Hematopoietic multipotent progenitor cell treated with erythropoietin and hydrocortisone succinate and interleukin-3 and kit ligand, for 17 days (in vitro differentiated cells): ENCODE results near the gene DLG2.

Experiments
- DNase-seq: peaks from one replicate; pipeline ENCODE4 v3.0.0-alpha.2; 2015; ENCODE audit warnings: low spot score

Gene DLG2

DNA sequence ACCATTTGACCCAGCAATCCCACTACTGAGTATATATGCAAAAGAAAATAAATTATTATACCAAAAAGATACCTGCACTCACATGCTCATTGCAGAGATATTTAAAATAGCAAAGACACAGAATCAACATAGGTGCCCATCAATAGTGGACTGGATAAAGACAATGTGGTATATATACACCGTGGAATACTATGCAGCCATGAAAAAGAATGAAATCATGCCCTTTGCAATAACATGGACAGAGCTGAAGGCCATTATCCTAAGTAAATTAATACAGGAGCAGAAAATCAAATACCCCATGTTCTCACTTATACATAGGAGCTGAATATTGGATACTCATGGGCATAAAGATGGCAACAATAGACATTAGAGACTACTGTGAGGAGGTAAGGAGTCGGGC, 68.7 kb downstream of the DLG2 start:
- DNase-seq, result no peak

DNA sequence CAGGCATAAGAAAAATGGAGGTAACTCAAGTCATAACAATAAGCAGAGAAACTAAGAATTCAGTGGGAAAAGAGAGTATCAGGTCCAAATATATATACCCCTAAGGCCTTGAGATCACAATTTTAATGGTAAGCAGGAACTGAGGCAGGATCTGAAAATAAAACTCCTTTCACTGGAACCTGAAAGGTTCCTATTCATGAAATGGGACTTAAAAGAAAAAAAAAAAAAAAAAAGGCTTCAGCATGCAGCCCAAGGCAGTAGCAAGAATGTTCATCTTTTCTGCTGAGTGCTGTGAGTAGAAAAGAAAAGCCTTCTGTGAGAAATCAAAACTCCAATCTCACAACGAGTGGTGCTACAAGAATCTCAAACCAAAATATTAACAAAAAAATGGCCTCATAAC, 75.3 kb downstream of the DLG2 start:
- DNase-seq, result no peak

DNA sequence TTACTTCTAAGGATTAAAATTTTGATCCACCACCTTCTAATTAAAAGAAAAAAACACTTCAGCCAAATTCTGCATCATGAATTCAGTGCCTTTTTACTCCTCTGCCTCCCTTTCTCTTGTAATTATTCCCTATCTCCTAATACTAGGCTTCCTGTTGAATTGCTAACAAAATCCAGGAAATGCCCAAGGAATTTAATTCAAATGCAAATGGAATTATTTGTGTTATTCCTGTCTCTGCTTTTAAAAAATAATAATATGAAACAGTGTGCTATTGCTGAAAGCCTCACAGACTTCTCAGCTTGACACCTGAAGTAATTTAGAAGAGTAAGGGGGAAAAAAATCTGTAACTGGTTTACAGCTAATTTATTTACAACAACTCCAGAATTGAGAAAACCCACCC, 85.5 kb downstream of the DLG2 start:
- DNase-seq, result no peak

DNA sequence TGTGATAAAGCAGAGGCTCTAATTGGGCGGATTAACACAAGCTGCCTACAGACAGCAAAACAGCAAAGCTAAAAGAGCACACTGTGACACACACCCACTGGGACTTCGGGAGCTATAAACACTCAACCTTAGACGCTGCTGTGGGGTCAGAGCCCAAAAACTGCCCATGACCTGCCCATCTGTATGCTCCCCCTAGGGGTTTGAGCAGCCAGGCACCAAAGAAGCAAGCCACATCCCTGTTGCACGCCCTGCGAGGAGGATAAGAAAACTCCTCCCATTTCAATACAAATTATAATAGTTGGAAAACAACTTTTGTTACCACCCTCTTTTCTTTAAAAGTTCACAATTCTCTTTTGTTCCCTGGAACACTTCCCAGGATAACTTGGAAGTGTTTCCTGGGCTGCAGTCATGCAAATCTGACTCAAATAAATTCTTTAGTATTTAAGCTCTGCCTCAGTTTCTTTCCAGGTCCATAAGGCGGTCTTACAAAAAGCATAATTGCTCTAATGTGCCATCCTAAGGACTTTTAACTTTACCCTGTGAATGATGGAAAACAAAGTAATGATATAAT, 86.4 kb downstream of the DLG2 start:
- no peak for DNase-seq

DNA sequence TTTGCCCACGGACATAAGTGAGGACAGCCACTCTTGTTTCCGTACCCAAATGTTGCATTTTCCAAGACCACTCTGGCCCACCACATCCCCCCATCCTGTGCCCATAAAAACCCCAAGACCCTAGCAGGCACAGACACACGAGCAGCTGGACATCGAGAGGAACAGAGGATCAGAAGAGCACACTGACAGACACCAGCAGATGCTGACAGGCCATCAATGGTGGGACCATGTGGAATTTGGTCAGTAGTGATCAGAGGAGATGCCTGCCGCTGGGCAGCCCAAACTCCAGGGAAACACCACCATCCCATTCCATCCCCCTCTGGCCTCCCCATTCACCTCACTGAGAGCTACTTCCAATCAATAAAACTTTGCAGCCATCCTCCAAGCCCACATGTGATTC, 87.0 kb downstream of the DLG2 start:
- no peak for DNase-seq

DNA sequence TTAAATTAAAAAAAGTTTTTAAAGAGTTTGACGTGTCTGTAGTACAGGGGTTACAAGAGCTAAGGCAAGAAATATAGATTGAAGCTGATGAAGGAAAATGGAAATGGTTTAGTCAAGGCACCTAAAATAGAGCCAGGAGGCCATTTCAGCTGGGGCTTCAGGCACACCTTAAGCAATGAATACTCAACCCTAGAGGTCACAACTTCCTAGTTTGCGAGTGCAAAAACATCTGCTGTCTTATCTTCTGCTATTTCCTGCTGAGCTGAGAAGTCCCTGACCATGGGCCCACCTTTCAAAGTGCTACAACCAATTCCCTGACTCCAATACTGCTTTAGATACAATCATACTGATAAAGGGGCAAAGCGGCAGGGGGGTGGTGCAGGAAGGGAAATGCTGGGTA, 87.4 kb downstream of the DLG2 start:
- DNase-seq, result no peak

DNA sequence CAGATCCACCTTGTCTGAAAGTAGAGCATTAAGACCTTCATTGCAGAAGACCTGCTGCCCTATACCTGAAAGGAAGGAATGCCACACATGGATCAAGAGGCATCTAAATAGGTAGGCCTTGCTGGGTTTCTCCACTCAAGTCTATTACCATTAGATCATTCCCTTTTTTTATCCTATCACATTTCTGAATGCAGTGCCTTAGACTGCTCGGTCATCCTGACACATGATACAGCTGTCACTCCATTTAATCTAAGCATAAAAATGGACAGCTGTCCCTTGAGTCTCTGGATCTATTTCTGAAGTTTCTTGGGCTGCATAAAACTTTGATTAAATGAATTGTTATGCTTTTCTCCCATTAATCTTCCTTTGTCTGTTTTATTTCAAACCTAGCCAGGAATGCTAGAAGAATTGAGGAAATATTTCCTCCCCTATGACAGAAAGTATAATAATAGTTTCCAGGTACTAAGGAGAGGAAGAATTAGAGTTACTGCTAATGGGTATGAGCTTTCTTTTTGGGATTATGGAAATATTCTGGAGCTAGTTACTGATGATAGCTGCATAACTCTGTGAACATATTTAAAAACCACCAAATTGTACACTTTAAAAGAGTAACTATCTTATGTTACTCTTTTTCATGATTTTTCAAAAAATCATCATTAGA, 88.0 kb downstream of the DLG2 start:
- no peak for DNase-seq

DNA sequence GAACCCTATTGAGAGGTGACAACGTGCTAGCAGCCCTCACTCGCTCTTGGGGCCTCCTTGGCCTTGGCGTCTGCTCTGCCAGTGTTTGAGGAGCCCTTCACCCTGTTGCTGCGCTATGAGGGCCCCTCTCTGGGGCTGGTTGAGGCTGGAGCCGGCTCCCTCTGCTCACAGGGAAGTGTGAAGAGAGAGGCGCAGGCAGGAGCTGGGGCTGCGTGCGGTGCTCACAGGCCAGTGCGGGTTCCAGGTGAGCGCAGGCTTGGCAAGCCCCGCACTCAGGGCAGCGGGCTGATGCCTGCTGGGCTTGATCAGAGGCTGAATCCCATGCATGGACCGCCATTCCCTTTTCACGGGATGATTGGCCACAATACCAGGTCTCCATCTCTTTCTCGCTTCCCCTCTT, 90.7 kb downstream of the DLG2 start:
- DNase-seq, result no peak

DNA sequence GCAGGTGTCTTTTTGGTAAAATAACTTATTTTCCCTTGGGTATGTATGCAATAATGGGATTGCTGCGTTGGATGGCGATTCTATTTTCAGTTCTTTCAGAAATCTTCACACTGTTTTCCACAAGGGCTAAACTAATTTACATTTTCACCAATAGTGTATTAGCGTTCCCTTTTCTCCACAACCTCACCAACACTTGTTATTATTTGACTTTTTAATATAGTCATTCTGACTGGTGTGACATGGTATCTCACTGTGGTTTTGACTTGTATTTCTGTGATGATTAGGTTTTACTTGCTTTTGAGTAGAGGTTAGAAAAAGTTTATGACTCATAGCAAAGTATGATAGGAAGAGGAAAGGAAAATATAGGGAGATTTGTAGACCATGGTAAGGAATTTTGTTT, 92.3 kb downstream of the DLG2 start:
- DNase-seq, result no peak

DNA sequence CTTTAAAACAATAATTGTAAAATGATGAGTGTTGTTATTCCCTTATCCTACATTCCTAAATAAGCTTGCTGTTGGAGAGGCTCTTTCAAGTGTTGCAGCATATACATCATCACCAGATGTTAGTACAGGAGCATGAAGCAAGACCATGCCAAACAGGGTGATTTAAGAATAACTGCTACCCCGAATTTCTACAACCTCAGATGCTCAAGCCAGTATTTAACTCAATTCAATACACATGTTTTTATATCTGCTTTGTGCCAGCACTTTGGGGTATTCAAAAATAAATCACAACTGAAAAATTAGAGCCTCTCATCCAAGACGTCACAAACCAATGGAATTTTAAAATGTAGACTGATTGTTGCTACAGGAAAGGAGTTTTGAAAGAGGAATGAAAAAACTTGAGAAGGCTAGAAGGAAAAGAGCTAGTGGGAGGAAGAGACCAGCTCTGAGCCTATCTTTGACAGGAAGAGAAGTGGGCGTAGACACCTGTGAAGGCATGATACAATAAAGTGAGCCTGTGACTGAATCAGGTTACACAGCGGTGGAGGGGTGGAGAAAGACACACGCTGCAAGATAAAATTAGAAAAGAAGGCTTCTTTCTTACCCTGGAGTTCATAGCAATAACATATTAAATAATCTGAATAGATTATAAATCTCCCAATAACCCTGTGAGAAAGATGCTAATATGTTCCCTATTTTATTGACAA, 95.8 kb downstream of the DLG2 start:
- no peak for DNase-seq

DNA sequence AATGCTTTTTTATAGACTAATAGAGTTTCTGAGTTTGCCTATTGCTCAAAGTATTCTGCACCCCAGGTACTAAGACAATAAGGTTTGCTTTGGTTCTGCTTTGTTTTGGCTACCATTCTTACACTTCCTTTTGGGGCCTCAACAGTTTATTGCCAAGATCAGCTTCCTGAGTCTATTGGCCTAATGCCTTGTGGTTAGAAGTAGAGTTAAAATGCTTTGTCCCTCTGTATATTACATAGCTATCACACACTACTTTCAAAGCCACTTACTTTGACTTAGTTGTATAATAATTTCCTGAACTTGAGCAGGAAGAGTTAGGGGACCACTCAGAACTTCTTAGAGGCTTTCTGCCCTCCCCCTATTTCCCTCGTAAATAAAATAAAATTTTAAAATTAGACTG, 96.5 kb downstream of the DLG2 start:
- DNase-seq, result no peak

DNA sequence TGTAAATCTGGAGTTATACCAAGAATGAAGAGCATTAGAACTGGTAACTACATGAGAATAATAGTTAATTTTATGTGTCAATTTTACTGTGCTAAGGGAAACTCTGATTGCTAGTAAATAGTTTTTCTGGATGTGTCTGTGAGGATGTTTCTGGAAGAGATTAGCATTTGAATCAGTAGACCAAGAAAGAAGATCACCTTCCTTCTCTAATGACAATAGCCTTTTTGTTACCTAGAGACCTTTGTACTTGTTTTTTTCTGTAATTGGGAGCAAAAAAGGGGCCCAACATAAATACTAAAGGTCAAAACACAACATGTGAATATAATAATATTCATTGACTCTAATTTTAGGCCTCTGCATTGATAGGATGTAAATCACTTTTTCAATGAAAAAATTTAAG, 100.6 kb downstream of the DLG2 start:
- no peak for DNase-seq

DNA sequence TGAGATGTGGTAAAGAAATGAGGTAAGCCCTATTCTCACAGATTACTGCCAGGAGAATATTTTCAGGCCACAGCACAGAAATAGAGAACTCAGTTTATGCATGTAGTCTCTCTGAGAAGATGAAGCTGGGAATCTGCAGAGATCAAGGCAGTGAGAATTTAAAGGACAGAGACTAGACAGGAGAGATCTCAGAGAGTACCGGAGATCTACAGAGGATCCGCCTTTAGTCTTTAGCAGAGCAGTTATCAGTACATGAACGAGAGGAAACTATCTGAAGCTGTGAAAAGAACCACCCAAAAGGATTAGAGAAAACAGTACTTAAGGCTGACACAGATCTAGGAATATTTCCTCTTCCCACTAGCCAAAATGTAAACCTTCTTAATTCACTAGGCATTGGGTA, 101.5 kb downstream of the DLG2 start:
- DNase-seq, result no peak

DNA sequence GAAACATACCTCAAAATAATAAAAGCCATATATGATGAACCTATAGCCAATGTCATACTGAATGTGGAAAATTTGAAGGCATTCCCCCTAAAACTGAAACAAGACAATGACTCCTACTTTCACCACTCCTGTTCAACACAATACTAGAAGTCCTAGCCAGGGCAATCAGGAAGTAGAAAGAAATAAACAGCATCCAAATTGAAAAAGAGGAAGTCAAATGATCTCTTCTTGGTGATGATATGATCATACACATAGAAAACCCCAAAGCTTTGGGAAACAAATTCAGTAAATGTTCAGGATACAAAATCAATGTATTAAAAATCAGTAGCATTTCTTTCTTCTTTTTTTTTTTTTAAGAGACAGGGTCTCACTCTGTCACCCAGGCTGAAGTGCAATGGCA, 109.9 kb downstream of the DLG2 start:
- DNase-seq, result no peak

DNA sequence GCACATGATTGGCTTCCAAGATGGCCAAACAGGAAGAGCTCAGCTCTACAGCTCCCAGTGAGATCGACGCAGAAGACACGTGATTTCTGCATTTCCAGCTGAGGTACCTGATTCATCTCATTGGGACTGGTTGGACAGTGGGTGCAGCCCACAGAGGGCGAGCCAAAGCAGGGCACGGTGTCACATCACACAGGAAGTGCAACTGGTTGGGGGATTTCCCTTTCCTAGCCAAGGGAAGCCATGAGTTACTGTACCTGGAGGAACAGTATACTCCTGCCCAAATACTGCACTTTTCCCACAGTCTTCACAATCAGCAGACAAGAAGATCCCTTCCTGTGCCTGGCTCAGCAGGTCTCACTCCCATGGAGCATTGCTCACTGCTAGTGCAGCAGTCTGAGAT, 131.2 kb downstream of the DLG2 start:
- DNase-seq, result no peak

DNA sequence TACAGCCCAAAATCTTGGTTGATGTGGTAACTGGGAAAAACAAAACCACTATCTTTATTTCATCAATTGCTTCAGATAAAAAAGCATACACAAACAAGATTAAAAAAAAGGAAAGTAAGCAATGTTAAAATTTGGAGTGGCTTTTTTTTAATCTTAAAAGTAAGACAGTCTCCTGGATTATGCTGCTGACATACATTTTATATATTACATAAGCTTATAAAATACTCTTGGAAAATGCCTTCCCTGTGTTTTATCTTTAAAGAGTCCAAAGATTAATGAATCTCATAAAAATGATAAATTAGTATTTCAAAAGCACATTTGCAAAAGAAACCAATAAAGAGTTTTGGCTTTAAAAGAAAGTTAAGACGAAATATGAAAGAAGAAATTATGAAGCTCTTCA, 132.7 kb downstream of the DLG2 start:
- no peak for DNase-seq

DNA sequence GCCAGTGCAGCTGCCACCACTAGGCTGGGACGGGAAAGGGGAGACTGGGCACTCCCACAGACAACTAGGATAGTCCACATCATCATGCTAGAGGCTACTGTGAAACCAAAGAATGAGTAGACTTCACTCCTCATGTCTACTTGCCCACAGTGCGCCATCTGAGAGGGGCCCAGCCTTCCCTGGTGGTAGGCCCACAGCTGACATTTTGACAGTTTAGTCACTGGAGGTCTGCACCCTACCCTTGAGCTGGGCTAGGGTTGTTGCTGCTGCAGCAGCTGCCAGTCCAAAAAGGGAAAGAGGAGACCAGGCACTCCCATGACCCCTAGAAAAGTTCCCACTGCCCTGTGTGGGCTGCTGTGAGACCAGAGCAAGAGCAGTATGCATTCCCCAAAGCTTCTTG, 141.2 kb downstream of the DLG2 start:
- no peak for DNase-seq

DNA sequence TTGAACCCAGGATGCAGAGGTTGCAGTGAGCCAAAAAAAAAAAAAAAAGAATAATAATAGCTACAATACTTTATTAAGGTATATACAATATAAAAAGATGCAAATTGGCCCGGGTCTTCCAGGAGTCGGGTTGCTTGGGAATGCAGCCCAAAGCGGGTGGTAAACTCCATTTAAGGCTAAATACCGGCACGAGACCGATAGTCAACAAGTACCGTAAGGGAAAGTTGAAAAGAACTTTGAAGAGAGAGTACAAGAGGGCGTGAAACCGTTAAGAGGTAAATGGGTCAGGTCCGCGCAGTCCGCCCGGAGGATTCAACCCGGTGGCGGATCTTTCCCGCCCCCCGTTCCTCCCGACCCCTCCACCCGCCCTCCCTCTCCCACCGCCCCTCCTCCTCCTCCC, 143.3 kb downstream of the DLG2 start:
- DNase-seq, result no peak

DNA sequence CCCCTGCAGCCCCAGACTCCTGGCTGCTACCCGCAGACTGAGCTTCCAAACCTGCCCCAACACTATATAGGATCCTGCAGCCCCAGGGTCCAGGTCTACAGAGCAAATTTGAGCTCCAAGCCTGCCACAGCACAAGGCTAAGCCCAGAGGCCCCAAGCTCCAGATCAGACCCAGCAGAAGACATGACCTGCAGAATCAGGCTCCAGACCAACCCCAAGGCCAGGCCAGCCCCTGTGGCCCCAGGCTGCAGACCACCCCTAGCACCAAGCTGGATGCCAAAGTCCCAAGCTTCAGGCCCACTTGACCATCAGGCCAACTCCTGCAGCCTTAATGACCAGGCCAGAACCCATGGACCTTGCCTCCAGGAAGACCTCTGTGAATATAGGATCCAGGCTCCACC, 145.3 kb downstream of the DLG2 start:
- no peak for DNase-seq

DNA sequence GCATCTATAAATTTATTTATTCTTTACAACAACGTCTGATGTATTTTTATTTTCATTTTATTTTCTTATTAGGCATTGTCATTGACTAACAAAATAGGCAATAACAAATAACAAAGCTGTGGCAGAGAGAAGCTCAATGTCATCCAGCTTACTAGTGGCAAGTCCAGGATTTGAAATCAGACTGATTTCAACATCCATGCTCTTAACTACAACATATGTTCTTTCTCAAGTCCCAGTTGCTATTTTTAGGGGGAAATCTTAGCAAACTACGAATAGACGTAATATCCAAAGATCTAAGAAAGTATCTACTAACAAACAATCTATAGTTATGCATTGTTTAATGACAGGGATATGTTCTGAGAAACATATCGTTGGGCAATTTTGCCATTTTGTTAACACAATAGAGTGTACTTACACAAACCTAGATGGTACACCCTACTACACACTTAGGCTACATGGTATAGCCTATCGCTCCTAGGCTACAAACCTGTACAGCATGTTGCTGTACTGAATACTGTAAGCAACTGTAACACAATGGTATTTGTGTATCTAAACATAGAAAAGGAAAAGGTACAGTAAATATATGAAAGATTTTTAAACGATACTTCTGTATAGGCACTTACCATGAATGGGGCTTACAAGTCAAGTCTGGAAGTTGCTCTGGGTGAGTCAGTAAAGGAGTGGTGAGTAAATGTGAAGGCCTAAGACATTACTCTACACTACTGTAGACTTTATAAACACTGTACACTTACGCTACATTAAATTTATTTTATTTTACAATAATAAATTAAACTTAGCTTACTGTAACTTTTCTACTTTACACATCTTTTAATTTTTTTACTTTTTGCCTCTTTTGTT, 151.3 kb downstream of the DLG2 start:
- no peak for DNase-seq

DNA sequence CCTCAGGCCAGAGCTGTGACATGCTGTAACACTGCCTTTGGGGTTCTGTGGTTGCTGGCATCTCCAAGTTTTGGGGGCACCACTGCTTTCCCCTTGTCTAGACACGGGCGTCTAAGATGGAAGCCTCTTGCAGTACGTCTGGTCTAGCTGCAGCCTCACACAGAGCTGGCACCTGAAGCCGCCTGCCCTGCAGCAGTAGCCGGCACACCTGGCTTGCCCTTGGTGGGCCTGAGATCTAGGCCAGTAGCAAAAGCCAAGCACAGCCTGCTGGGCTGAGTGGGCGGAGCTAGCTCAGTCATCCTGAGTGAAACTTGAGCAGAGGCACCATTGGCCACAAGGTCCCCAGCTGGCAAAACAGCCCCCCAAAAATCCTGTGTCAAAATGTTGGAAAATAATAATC, 154.2 kb downstream of the DLG2 start:
- no peak for DNase-seq

DNA sequence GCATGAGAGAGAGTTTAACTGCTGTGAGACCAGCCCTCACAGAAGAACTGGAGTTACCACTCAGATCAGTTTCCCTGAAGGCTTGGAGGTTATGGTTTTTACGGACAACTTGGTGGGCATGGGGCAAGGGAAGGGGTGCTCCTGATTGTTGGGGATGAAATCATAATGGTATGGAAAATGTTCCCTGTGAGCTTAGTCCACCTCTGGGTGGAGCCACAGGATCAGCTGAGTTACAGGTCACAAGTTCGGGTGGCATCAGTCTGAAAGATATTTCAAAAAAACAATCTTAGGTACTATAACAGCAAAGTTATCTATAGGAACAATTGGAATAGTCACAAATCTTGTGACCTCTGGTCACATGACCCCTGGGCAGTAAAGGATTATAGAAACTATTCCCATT, 162.9 kb downstream of the DLG2 start:
- no peak for DNase-seq

DNA sequence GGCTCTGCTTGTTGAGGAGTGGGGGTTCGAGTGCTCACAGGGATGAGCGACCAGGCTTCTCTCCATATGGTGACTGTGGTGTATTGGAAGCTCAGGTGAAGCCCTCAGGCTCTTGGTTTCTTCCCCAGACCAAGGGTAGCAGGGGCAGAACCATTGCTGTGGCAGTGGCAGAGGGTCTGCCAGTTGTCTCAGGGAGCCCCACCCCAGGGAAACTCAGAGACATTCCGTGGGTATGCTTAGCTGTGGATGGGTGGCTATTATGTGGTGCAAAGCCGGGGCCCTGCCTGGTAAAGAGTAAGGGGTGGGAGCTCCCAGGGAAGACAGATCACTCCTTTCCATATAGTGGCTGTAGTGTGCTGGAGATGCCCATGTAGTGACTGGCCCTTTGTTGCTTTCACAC, 167.8 kb downstream of the DLG2 start:
- no peak for DNase-seq
